Measurements from ENCODE around the gene CDH13. TPM values are rescaled to one million over a fixed set of nuclear protein-coding genes. Genes with fewer than 3 reads are reported as not detected.

Gene CDH13
- total RNA-seq, 1 donor from 2014 or later = 2.3 TPM

DNA sequence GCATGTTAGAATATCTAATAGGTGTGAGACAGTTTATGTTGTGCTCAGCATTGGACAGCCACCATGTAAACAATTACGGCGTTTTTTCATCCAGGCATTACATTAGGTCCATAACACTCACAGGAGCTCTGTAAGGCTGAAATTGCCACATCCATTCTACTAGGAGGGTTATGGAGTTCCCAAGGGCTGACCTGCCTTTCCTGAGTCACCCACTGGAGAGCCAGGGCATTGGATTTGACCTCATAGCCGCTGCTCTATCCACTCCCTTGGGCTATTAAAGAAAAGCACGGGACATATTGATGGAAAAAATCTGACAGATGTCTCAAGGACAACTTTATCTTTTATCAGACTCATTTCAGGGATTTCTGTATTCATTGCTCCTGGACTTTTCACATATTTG, 874.7 kb downstream of the CDH13 start:
- Mint-ChIP-seq H3K4me1 (ENCODE audit: unreplicated experiment) (no peaks in the 10 kb centered on the region), H3K4me3 (ENCODE audit: unreplicated experiment) (no peak overlapping the region), H3K36me3 (ENCODE audit: low read depth, unreplicated experiment) (no peaks in the 10 kb centered on the region), H3K27ac (ENCODE audit: unreplicated experiment) (no peak overlapping the region), H3K27me3 (ENCODE audit: unreplicated experiment) (no peaks in the 10 kb centered on the region), H3K9me3 (ENCODE audit: unreplicated experiment) (no peaks in the 10 kb centered on the region)
- no peak for DNase-seq (ENCODE audit: low spot score)
- TF ChIP-seq, protein P1, sequence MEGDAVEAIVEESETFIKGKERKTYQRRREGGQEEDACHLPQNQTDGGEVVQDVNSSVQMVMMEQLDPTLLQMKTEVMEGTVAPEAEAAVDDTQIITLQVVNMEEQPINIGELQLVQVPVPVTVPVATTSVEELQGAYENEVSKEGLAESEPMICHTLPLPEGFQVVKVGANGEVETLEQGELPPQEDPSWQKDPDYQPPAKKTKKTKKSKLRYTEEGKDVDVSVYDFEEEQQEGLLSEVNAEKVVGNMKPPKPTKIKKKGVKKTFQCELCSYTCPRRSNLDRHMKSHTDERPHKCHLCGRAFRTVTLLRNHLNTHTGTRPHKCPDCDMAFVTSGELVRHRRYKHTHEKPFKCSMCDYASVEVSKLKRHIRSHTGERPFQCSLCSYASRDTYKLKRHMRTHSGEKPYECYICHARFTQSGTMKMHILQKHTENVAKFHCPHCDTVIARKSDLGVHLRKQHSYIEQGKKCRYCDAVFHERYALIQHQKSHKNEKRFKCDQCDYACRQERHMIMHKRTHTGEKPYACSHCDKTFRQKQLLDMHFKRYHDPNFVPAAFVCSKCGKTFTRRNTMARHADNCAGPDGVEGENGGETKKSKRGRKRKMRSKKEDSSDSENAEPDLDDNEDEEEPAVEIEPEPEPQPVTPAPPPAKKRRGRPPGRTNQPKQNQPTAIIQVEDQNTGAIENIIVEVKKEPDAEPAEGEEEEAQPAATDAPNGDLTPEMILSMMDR (IDR thresholded peaks at IDR 0.05; ENCODE audit: unreplicated experiment) = no peak

DNA sequence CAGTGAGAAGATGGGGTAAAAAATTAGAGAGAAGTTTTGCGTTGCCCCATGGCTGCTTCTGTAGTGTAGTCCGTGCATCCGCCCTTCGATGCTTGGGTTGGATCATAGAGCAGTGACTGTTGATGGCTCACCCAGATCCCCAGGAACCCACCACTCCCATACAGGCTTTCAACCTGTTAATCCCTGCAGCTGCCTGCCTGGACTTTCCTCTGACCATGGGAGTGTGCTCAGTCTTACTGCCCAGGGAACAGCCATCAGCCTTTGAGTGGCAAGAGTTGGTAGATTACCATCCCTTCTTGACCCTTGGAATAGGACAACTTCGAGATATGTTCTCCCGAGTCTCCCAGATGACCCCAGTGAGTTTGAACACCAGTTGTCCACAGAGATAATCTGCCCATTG, 881.5 kb downstream of the CDH13 start:
- H3K4me1 Mint-ChIP-seq (ENCODE audit: unreplicated experiment) = no peaks in the 10 kb centered on the region
- no peaks in the 10 kb centered on the region for H3K9me3 Mint-ChIP-seq (ENCODE audit: unreplicated experiment)
- H3K27ac Mint-ChIP-seq (ENCODE audit: unreplicated experiment) = no peak overlapping the region

DNA sequence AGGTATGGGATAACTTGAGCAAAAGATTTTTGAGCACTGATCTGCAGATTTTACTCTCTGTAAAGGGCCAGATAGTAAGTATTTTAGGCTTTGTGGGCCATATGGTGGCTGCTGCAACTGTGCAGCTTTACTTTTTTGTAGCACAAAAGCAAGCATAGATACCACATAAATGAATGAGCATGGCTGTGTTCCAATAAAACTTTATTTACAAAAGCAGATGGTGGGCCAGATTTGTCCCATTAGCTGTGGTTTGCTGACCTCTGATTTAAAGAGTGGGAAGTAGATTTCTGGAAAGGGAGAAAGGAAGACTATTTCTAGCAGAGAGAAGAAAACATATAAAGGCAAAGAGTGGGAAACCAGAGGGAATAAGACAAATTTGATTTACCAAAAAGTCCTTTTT, 882.5 kb downstream of the CDH13 start:
- Mint-ChIP-seq H3K27me3 (ENCODE audit: unreplicated experiment) (peaks cover 1% of the 10 kb centered on the region), H3K36me3 (ENCODE audit: low read depth, unreplicated experiment) (no peaks in the 10 kb centered on the region), H3K9me3 (ENCODE audit: unreplicated experiment) (no peaks in the 10 kb centered on the region)

More for the DNA sequence above, 881.5 kb downstream of the CDH13 start:
- Mint-ChIP-seq H3K27me3 (ENCODE audit: unreplicated experiment) (peaks cover 1% of the 10 kb centered on the region), H3K36me3 (ENCODE audit: low read depth, unreplicated experiment) (no peaks in the 10 kb centered on the region), H3K4me3 (ENCODE audit: unreplicated experiment) (no peak overlapping the region)
- TF ChIP-seq, protein P1 (IDR thresholded peaks at IDR 0.05; ENCODE audit: unreplicated experiment) = no peak
- DNase-seq (ENCODE audit: low spot score) = no peak

DNA sequence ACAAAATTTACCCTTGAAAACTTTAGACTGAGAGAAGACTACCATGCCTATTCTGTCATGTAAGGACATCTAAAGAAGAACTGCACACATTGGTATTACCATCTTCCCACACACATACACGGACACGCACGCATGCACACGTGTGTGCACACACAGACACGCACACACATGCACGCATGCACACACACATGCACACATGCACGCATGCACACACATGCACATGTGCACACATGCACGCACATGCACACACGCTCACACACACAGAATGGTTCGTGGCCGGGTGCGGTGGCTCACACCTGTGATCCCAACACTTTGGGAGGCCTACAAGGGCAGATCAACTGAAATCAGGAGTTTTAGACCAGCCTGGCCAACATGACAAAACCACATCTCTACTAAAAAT, 884.1 kb downstream of the CDH13 start:
- no peaks in the 10 kb centered on the region for H3K9me3 Mint-ChIP-seq (ENCODE audit: unreplicated experiment)
- no peaks in the 10 kb centered on the region for H3K4me1 Mint-ChIP-seq (ENCODE audit: unreplicated experiment)
- TF ChIP-seq, protein P1 (IDR thresholded peaks at IDR 0.05; ENCODE audit: unreplicated experiment) = no peak
- H3K27ac Mint-ChIP-seq (ENCODE audit: unreplicated experiment) = no peak overlapping the region
- no peaks in the 10 kb centered on the region for H3K36me3 Mint-ChIP-seq (ENCODE audit: low read depth, unreplicated experiment)
- peaks cover 2% of the 10 kb centered on the region for H3K27me3 Mint-ChIP-seq (ENCODE audit: unreplicated experiment)
- no peak for DNase-seq (ENCODE audit: low spot score)
- no peak overlapping the region for H3K4me3 Mint-ChIP-seq (ENCODE audit: unreplicated experiment)

More for the DNA sequence above, 882.5 kb downstream of the CDH13 start:
- DNase-seq (ENCODE audit: low spot score) = no peak
- Mint-ChIP-seq H3K4me1 (ENCODE audit: unreplicated experiment) (no peaks in the 10 kb centered on the region), H3K27ac (ENCODE audit: unreplicated experiment) (no peak overlapping the region), H3K4me3 (ENCODE audit: unreplicated experiment) (no peak overlapping the region)
- TF ChIP-seq, protein P1 (IDR thresholded peaks at IDR 0.05; ENCODE audit: unreplicated experiment) = no peak

DNA sequence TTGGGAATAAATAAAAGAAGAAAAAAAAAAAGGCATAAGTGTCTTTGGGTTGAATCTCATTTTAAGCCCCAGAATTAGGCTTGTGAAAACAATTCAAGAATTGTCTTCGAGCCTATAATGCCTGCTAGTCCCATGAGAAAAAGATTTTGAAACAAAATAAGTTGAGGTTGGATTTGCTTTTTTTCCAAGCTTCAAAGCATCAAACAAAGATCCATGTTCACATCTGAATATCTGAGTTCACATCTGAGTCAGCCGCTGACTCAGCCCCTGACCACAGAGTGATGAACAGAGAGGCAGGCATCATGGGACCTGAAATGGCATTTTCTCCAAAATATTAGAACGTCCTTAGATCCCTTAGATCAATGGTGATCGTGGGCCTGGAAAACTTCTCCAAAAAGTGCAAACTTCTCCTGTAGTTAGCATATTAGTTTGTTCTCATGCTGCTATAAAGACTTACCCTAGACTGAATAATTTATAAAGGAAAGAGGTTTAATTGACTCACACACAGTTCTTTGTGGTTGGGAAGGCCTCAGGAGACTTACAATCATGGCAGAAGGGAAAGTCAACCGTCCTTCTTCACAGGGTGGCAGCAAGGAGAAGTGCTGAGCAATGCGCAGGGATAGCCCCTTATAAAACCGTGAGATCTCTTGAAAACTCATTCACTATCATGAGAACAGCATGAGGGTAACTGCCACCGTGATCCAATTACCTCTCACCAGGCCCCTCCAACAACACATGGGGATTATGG, 886.4 kb downstream of the CDH13 start:
- no peak for DNase-seq (ENCODE audit: low spot score)
- TF ChIP-seq, protein P1 (IDR thresholded peaks at IDR 0.05; ENCODE audit: unreplicated experiment) = no peak
- no peak overlapping the region for H3K4me3 Mint-ChIP-seq (ENCODE audit: unreplicated experiment)
- H3K36me3 Mint-ChIP-seq (ENCODE audit: low read depth, unreplicated experiment) = no peaks in the 10 kb centered on the region
- H3K27ac Mint-ChIP-seq (ENCODE audit: unreplicated experiment) = no peak overlapping the region
- peaks cover 2% of the 10 kb centered on the region for H3K27me3 Mint-ChIP-seq (ENCODE audit: unreplicated experiment)
- H3K4me1 Mint-ChIP-seq (ENCODE audit: unreplicated experiment) = no peaks in the 10 kb centered on the region
- H3K9me3 Mint-ChIP-seq (ENCODE audit: unreplicated experiment) = no peaks in the 10 kb centered on the region

Data from endothelial cell (in vitro differentiated cells).